Ishikawa (cell line): ENCODE measurements around the gene ENDOU.
A peak's percentile ranks its signal among the peaks of the same experiment; 100 is the strongest.

Source experiments
- CEBPB ChIP-seq: IDR thresholded peaks from 2 replicates; pipeline ENCODE4 v1.6.1; 2012
- CREB1 ChIP-seq: IDR thresholded peaks from 2 replicates; pipeline ENCODE4 v1.6.1; 2012; ENCODE audit warnings: low read depth
- EGR1 ChIP-seq: IDR thresholded peaks from 2 replicates; pipeline ENCODE4 v1.6.1; 2012
- EP300 ChIP-seq: IDR thresholded peaks from 2 replicates; pipeline ENCODE4 v1.6.1; 2012; ENCODE audit warnings: borderline replicate concordance
- FOXM1 ChIP-seq: IDR thresholded peaks from 2 replicates; pipeline ENCODE4 v1.6.1; 2012; ENCODE audit warnings: low read depth, borderline replicate concordance
- MAX ChIP-seq: IDR thresholded peaks from 2 replicates; pipeline ENCODE4 v1.6.1; 2012
- NFIC ChIP-seq: IDR thresholded peaks from 2 replicates; pipeline ENCODE4 v1.6.1; 2012
- RAD21 ChIP-seq: IDR thresholded peaks from 2 replicates; pipeline ENCODE4 v1.6.1; 2012; ENCODE audit warnings: low read depth
- REST ChIP-seq: IDR thresholded peaks from 2 replicates; pipeline ENCODE4 v1.6.1; 2012; ENCODE audit warnings: low read depth, mild to moderate bottlenecking
- TAF1 ChIP-seq: IDR thresholded peaks from 2 replicates; pipeline ENCODE4 v1.6.1; 2012; ENCODE audit warnings: low read depth, mild to moderate bottlenecking
- TCF12 ChIP-seq: IDR thresholded peaks from 2 replicates; pipeline ENCODE4 v1.6.1; 2012; ENCODE audit warnings: low read depth
- TEAD4 ChIP-seq: IDR thresholded peaks from 2 replicates; pipeline ENCODE4 v1.6.1; 2012
- USF1 ChIP-seq: IDR thresholded peaks from 2 replicates; pipeline ENCODE4 v1.6.1; 2012
- YY1 ChIP-seq: IDR thresholded peaks from 2 replicates; pipeline ENCODE4 v1.6.1; 2012; ENCODE audit warnings: low read depth
- ZBTB7A ChIP-seq: IDR thresholded peaks from 2 replicates; pipeline ENCODE4 v1.6.1; 2012; ENCODE audit warnings: low read depth

Gene ENDOU

DNA sequence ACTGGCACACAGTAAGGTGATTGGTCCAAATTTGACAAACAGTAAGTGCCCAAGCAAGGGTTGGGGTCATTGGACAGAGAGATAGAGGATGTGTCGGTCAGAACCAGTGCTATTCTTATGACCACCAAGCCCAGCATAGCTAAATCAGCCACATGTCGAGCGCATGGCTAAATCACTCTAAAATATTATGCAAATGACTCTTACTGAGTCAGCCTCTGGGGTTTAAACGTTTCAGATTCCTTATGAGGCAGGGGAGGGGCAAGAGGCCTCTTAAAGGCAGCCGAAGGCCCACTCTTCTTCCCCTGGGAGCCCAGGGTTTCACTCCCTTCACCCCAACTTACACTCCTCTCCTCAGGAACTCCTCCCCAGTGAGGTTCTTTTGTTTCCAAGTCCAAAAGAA lies 603 bp upstream of the ENDOU start:
- TF ChIP-seq ZBTB7A (no peak), REST (no peak), MAX (peak; percentile 35; the same call in 1 of the 2 replicates), TCF12 (no peak), RAD21 (no peak)

- TF ChIP-seq YY1: no peak
- no peak for TF ChIP-seq EGR1
- no peak for TF ChIP-seq NFIC
- no peak for TF ChIP-seq EP300
- TF ChIP-seq CEBPB: no peak
- TF ChIP-seq REST: no peak
- TF ChIP-seq CREB1: no peak
- TF ChIP-seq FOXM1: no peak
- no peak for TF ChIP-seq USF1
- TF ChIP-seq TCF12: no peak
- TF ChIP-seq TEAD4: no peak
- no peak for TF ChIP-seq ZBTB7A
- TF ChIP-seq MAX: no peak
- TF ChIP-seq RAD21: no peak
- TF ChIP-seq TAF1: no peak
These were observed 2.2 kb downstream of the ENDOU start for GRCh38 chr12:47722941-47723631.

GRCh38 chr12:47722136-47722834 lies 3.0 kb downstream of the ENDOU start:
- TF ChIP-seq CEBPB (no peak), FOXM1 (no peak), NFIC (no peak), TEAD4 (no peak), CREB1 (no peak), USF1 (no peak), REST (no peak), TAF1 (no peak), RAD21 (no peak), ZBTB7A (no peak), TCF12 (no peak)

DNA sequence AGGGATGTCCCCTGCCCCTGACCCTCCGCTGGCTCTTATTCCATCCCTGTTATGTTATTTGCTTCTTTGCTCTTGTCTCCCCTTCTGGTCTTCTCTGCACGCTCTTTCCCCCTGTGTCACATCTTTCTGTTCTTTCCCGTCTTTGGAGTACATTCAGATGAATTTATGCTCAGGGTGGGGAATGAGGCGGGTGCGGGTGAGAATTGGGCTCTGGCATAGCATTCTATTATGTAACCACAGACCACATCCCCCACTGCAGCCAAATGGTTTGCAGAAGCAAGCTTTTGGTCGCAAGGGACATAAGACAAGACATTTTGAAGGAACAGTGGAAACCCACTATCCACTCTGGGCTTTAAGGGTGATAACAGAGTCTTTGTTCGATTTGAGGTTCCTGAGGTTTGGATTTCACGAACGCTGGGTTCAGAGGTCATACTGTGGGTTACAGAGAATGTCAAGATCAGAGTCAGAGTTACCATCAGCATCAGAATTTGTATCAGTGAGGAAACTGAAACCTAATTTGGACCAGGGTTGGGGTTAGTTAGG lies 3.8 kb downstream of the ENDOU start:
- no peak for TF ChIP-seq CREB1
- TF ChIP-seq NFIC: no peak
